Stimulated activated CD4-positive, alpha-beta T cell treated with anti-CD3 and anti-CD28 coated beads, Interleukin-12 subunit alpha, Interleukin-12 subunit beta, amount 100 ng/mL, for 48 hours (primary cell): ENCODE results near the gene BCAM.
"Not testable (repeated sequence)": the region's sequence is repeated elsewhere in the genome, so short reads cannot be mapped to it uniquely, and the experiment has no call there.

Experiments used
- DNase-seq, 3 donors: peaks; one replicate each; pipeline ENCODE4 v3.0.0-alpha.2; 2020; ENCODE audit warnings: low read depth in 2 of 3, low spot score in 1 of 3

Gene BCAM

DNA sequence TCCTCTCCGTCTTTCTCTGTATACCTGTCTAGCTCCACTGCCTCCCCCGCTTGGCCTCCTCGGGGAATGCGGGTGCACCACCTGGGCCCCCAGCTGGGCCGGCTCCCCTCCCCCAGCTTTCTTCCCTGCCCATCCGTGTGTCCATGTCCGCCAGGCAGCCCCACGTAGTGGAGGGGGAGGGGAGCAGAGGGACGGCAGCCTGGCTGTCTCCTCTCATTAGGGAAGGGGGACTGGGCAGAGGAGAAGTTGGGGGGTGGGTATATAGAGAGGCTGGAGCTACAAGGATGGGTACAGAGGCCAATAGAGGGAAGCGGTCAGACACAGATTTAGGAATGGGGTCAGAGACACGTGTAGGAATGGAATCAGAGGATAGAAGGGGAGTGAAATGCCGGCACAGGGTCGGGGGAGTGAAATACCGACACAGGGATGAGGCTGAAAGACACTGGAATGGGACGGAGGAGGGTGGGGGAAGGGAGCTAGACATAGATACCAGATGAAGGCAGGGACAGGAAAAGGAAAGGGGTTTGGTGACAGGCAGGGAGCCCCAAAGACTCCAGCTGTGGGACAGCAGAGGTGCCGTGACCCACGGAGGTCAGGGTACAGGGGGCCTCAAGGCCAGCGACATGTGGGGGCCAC is 40.0 kb downstream of the BCAM start:
- DNase-seq: no peak

DNA sequence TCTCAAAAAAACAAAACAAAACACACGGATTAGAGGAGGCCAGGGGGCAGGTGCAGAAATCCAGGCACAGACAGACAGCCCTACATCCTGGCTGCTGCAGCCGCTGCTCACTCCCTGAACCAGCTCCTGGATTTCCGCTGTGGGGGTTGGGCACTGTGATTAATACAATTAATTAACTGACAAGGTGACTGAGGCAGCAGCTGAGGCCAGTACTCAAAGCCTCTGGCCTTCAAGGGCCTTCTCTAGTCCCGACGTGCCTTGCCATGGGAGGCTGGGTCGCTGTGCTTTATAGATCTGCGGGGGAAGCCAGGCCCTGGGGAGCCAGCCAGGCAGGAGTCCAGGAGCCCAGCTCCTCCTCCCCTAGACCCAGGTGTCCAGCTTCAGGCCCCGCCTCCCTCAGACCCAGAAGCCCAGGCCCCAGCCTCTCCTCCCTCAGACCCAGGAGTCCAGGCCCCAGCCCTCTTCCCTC is 41.8 kb downstream of the BCAM start:
- no peak for DNase-seq

DNA sequence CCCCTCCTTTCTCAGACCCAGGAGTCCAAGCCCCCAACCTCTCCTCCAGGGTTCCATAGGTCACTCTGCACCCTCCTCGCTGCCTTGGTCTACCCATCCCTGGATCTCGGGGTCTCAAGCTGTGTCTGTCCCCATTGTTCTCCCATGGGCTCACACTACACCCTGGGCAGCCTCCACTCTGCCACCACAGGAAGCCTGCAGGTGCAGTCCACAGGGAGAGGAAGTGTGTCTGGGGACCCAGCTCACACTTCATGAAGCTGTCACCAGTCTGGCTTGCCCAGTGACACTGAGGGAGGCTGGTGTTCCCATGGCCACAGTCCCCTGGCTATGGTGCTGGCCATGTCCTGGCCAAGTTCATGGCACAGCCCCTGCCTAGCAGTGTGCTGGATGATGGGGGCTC is 42.5 kb downstream of the BCAM start:
- no peak for DNase-seq

- DNase-seq: no peak
Observed at GRCh38 chr19:44855606-44856005, 46.7 kb downstream of the BCAM start.

GRCh38 chr19:44856421-44857083 is 47.6 kb downstream of the BCAM start:
- no peak for DNase-seq

DNA sequence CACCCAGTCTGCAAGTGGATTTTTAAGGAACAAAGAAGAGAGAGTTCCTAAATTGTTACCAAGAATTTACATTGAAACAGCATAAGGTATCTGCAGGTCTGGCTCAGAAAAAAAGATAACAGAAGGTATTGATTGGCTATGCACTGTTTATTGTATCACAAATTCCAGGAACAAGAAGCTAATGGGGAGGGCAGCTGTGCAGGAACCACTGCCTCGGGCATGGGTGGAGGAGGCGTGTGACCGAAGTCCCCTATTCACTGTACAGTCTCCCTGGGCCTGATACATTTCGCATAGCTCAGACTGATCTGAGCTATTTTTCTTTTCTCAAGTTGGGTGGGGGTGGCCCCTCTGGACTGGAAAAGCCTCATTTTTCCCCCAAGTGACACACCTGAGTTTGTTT is 48.9 kb downstream of the BCAM start:
- no peak for DNase-seq

- not testable (repeated sequence) for DNase-seq
Observed at GRCh38 chr19:44861576-44861975, 52.7 kb downstream of the BCAM start.

- no peak for DNase-seq
Observed at GRCh38 chr19:44863990-44864389, 55.1 kb downstream of the BCAM start.

DNA sequence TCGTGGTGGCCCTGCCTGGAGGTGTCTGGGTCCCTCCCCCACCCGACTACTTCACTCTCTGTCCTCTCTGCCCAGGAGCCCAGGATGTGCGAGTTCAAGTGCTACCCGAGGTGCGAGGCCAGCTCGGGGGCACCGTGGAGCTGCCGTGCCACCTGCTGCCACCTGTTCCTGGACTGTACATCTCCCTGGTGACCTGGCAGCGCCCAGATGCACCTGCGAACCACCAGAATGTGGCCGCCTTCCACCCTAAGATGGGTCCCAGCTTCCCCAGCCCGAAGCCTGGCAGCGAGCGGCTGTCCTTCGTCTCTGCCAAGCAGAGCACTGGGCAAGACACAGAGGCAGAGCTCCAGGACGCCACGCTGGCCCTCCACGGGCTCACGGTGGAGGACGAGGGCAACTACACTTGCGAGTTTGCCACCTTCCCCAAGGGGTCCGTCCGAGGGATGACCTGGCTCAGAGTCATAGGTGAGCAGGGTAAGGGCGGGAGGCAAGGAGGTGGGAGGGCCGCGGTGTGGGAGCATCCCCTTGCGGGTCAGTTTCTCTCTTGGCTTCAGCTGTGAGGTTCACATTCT is 56.4 kb downstream of the BCAM start:
- no peak for DNase-seq

GRCh38 chr19:44866664-44867063 is 57.8 kb downstream of the BCAM start:
- no peak for DNase-seq

GRCh38 chr19:44867578-44867977 is 58.7 kb downstream of the BCAM start:
- DNase-seq: no peak

DNA sequence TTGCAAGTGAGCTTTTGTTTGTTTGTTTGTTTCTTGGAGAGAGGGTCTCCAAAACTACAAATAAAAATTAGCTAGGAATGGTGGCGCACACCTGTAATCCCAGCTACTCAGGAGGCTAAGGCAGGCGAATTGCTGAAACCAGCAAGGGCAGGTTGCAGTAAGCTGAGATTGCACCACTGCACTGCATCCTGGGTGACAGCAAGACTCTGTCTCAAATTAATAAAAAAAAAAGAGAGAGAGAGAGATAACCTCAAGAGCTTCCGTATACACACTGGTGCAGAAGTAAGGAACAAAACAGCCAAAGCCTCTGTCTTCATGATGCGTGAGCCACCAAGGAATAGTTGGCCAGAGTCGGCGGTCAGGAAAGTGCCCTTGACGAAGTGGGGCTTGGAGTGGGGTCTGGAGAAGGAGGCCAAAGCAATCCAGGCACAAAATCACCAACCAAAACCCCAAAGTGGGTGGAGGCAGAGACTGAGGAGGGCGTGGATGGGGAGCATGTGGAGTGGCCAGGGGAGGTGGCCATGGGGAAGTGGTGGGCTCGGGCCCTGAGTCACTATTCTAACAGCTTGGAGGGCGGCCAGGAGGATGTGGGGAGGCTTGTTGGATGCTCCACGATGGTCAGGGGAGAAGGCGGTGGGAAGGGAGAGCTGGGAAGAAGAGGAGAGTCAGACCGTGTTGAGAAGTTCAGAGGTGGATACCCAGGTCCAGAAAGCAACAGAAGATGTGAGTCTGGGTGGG is 61.0 kb downstream of the BCAM start:
- no peak for DNase-seq
